K562 (cell line): ENCODE measurements around the gene ZFAND3. TPM values are rescaled to one million over a fixed set of nuclear protein-coding genes. Genes with fewer than 3 reads are reported as not detected.
A peak's percentile ranks its signal among the peaks of the same experiment; 100 is the strongest.

Source experiments
- ATAC-seq: fragments of 200-7000 bp; cut with Tn5 transposase; 3 replicates; pipeline ENCODE4 v1.9.1; 2020; ENCODE audit warnings: moderate library complexity
- BruUV-seq: library from RNA; stranded (reverse); fragments of 400-500 nt; replicated peaks from 2 replicates; lab custom pipeline; 2021; lab: Mats Ljungman, UMichigan
- CTCF ChIA-PET: fragments of 300-600 bp; formaldehyde crosslinking; extraction: SDS; loops from one replicate; lab custom pipeline; 2021; ENCODE audit warnings: low intra/inter-chr PET ratio; lab: Yijun Ruan, JAX
- POLR2A ChIA-PET: fragments of 300-600, 350-650 bp; sonication (Branson Sonifier 250); formaldehyde crosslinking; extraction: SDS; loops from one replicate; lab custom pipeline; 2021; ENCODE audit warnings: antibody characterized with exemption, inconsistent platforms; lab: Yijun Ruan, JAX
- DNase-seq, 4 experiments: peaks; one replicate each; pipeline versions ENCODE4 v3.0.0 to v3.0.0-alpha.2; 2011 to 2018; ENCODE audit warnings: low spot score in 3 of 4, mixed read lengths in 3 of 4; ENCODE audit errors: extremely low read depth in 1 of 4
- FAIRE-seq: peaks from 2 replicates; lab custom pipeline; 2011; peaks lifted over from hg19 to GRCh38; lab: Jason Lieb, UNC
- H2AFZ ChIP-seq: 2 replicates; pipeline ENCODE4 v1.6.0; 2011; ENCODE audit warnings: low read depth, low read length, control low read depth, inconsistent platforms
- H3K27ac ChIP-seq: fragments of 200-600 bp; 3 replicates; pipeline ENCODE4 v1.8.0; 2011; ENCODE audit warnings: low read depth, mild to moderate bottlenecking, control low read depth, inconsistent platforms, low read length, moderate library complexity, mixed read lengths; ENCODE audit errors: extremely low read depth
- H3K27me3 ChIP-seq, 2 experiments: fragments of 300-600 bp in 1 of 2; 2 replicates in 1 of 2; 3 replicates in 1 of 2; pipeline versions ENCODE4 v1.6.0 to v1.8.0; 2011; ENCODE audit warnings: inconsistent platforms in 2 of 2, low read length in 2 of 2, mild to moderate bottlenecking in 1 of 2, mixed read lengths in 1 of 2, moderate library complexity in 1 of 2; ENCODE audit not compliant: control insufficient read depth in 2 of 2, insufficient read depth in 2 of 2
- H3K36me3 ChIP-seq: fragments of 300-600 bp; 3 replicates; pipeline ENCODE4 v1.8.0; 2011; ENCODE audit warnings: mild to moderate bottlenecking, low read length, inconsistent platforms; ENCODE audit not compliant: control insufficient read depth, insufficient read depth
- H3K4me1 ChIP-seq, 2 experiments: fragments of 200-600 bp in 1 of 2; replicated peaks in 1 of 2; 2 replicates in 1 of 2; 3 replicates in 1 of 2; pipeline versions ENCODE4 v1.5.1 to v1.8.0; 2011; ENCODE audit warnings: inconsistent platforms in 2 of 2, low read length in 2 of 2, mild to moderate bottlenecking in 1 of 2, mixed read lengths in 1 of 2, moderate library complexity in 1 of 2; ENCODE audit not compliant: control insufficient read depth in 2 of 2, insufficient read depth in 2 of 2
- H3K4me2 ChIP-seq: 2 replicates; pipeline ENCODE4 v1.6.1; 2011; ENCODE audit warnings: low read length, control low read depth, inconsistent platforms, mixed read lengths; ENCODE audit not compliant: insufficient read depth
- H3K4me3 ChIP-seq: fragments of 200-600 bp; sonication (generic), shearing (Covaris generic); 2 replicates; pipeline ENCODE4 v1.5.1; 2016; ENCODE audit warnings: control low read depth, inconsistent platforms
- H3K79me2 ChIP-seq: fragments of 200-600 bp; 3 replicates; pipeline ENCODE4 v1.8.0; 2011; ENCODE audit warnings: low read length, inconsistent platforms; ENCODE audit not compliant: control insufficient read depth, insufficient read depth
- H3K9ac ChIP-seq, 2 experiments: 2 replicates each; pipeline versions ENCODE4 v1.6.0 to v1.6.1; 2011; ENCODE audit warnings: low read depth in 2 of 2, low read length in 2 of 2, control low read depth in 1 of 2, inconsistent platforms in 1 of 2, mild to moderate bottlenecking in 1 of 2, mixed read lengths in 1 of 2; ENCODE audit not compliant: insufficient read depth in 1 of 2
- H3K9me1 ChIP-seq: one replicate; pipeline ENCODE4 v1.6.0; 2011; ENCODE audit warnings: inconsistent platforms, mild to moderate bottlenecking, low read length, moderate library complexity; ENCODE audit not compliant: control insufficient read depth, insufficient read depth
- H3K9me3 ChIP-seq: replicated peaks from 2 replicates; pipeline ENCODE4 v1.5.1; 2011; ENCODE audit warnings: low read depth, low read length, inconsistent platforms; ENCODE audit not compliant: control insufficient read depth, insufficient read depth
- H4K20me1 ChIP-seq: replicated peaks from 2 replicates; pipeline ENCODE4 v1.6.1; 2011; ENCODE audit warnings: low read length, inconsistent platforms, mixed read lengths; ENCODE audit not compliant: control insufficient read depth, insufficient read depth
- BCOR ChIP-seq: fragments of 450-650 bp; IDR thresholded peaks from 2 replicates; pipeline ENCODE4 v1.6.1; 2016
- HMGN3 ChIP-seq: IDR thresholded peaks from 2 replicates; pipeline ENCODE4 v1.6.1; 2011; ENCODE audit warnings: borderline replicate concordance, low read depth, mild to moderate bottlenecking, mixed read lengths, low read length; ENCODE audit not compliant: insufficient read length; ENCODE audit errors: extremely low read depth
- KLF1 ChIP-seq: fragments of 450-650 bp; IDR thresholded peaks from 2 replicates; pipeline ENCODE4 v1.6.1; 2016; ENCODE audit warnings: missing genetic modification characterization, missing compliant biosample characterization
- KLF10 ChIP-seq: fragments of 250-450 bp; sonication (Bioruptor Pico); IDR thresholded peaks from 2 replicates; pipeline ENCODE4 v1.6.1; 2021; ENCODE audit warnings: matching md5 sums
- MAFK ChIP-seq: IDR thresholded peaks from 2 replicates; pipeline ENCODE4 v1.6.1; 2011; ENCODE audit warnings: low read length, improper control_type of control experiment
- MCM5 ChIP-seq: fragments of 450-650 bp; IDR thresholded peaks from 2 replicates; pipeline ENCODE4 v1.6.1; 2016; ENCODE audit warnings: low read depth
- RBM15 ChIP-seq: fragments of 200-400 bp; formaldehyde crosslinking; IDR thresholded peaks from 2 replicates; pipeline ENCODE4 v1.6.1; 2018; ENCODE audit warnings: mild to moderate bottlenecking, low read length, moderate library complexity; ENCODE audit not compliant: insufficient read depth
- RBM25 ChIP-seq: fragments of 200-400 bp; formaldehyde crosslinking; IDR thresholded peaks from 2 replicates; pipeline ENCODE4 v1.6.1; 2018; ENCODE audit warnings: low read length, low read depth, moderate library complexity; ENCODE audit not compliant: severe bottlenecking
- SETDB1 ChIP-seq: IDR thresholded peaks from one replicate; pipeline ENCODE4 v1.6.1; 2012; ENCODE audit warnings: low read length, control low read depth, inconsistent platforms
- ZNF146 ChIP-seq: IDR thresholded peaks from one replicate; pipeline ENCODE4 v1.6.1; 2018; ENCODE audit warnings: missing compliant biosample characterization; ENCODE audit not compliant: unreplicated experiment
- ZNF3 ChIP-seq: fragments of 250-450 bp; sonication (Bioruptor Pico); IDR thresholded peaks from 2 replicates; pipeline ENCODE4 v1.5.0; 2021; ENCODE audit warnings: mild to moderate bottlenecking, moderate library complexity
- WGBS: fragments of 100-300 bp; shearing (Covaris generic); methylation state at CpG from one replicate; pipeline ENCODE4 v1.1.6; 2016; ENCODE audit warnings: low coverage, mixed read lengths; ENCODE audit not compliant: insufficient coverage; ENCODE audit errors: missing lambda C conversion rate; 5-methylcytosine and 5-hydroxymethylcytosine counted together
- in situ Hi-C: fragments of 300-500 bp; cut with MboI; formaldehyde crosslinking; loops from 4 replicates; pipeline ENCODE4 v1.15.0; 2018; ENCODE audit warnings: inconsistent platforms, mixed read lengths
- intact Hi-C: fragments of 100-400 bp; cut with micrococcal nuclease; formaldehyde crosslinking; loops from 2 replicates; pipeline ENCODE4 v1.14.2; 2022
- polyA plus RNA-seq, 8 experiments: library from polyadenylated mRNA; depleted of rRNA in 4 of 8; stranded (reverse) in 5 of 8; unstranded in 3 of 8; fragments of >200 nt; fragmentation: Nextera tagmentation in 2 of 8; fragmentation: Illumina TruSeq in 1 of 8; extraction: Ambion mirVana in 2 of 8; extraction: Trizol in 1 of 8; gene quantifications; 2 replicates each; pipeline versions ENCODE4 v1.2.1 to v1.2.3, GENCODE V29; 2011 to 2014; ENCODE audit warnings: inconsistent platforms in 1 of 8, missing spikeins in 1 of 8
- total RNA-seq, 7 experiments: library from RNA; depleted of rRNA in 6 of 7; stranded (reverse); fragments of >200 nt in 6 of 7; fragmentation: Illumina TruSeq in 2 of 7; extraction: Trizol in 2 of 7; gene quantifications; 2 replicates each; pipeline versions ENCODE4 v1.2.1 to v1.2.3, GENCODE V29; 2011 to 2021; ENCODE audit warnings: low replicate concordance in 1 of 7
- TF ChIP-seq, protein P1 (sequence below), 2 experiments: fragments of 450-650 bp in 1 of 2; IDR thresholded peaks; 2 replicates each; pipeline ENCODE4 v1.6.1; 2011 to 2017; ENCODE audit warnings: low read depth in 2 of 2, antibody characterized with exemption in 1 of 2, borderline replicate concordance in 1 of 2, low read length in 1 of 2, mild to moderate bottlenecking in 1 of 2, mixed read lengths in 1 of 2; ENCODE audit not compliant: control insufficient read depth in 1 of 2

Gene ZFAND3
- total and polyA plus RNA-seq, 9 of the 15 experiments (the other 6 are each of a cell fraction or from before 2014, with no cell fraction given), result 0.81 to 26.6 (median 11.8) TPM

DNA sequence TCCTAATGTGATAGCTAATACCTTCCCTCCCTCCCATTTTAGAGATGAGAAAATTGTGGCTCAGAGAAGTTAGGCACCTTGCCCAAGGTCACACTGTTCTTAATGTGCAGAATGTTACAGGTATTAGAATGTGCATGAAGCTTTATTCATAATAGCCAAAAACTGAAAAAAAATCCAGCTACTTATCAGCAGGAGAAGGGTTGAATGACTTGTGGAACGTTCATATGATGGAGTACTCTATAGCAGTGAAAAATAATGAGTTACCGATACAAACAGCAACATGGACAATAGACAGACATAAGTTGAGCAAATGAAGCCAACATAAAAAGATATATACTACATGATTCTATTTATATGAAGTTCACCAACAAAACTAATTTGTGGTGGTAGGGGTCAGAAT lies 37.7 kb upstream of the ZFAND3 start:
- ChIA-PET CTCF (no interaction called here), POLR2A (interaction anchor here (0.7 to 1.0 kb wide), 3 partner anchors 25 to 66 kb away, joined by 3 to 4 read pairs (median 3); no protein-coding TSS in a partner anchor)
- no peak for ATAC-seq
- WGBS, result 2% methylated on average over 2 of the region's 2 CpGs
- Histone ChIP-seq H3K27me3 (peaks cover 37 to 87% of the 10 kb centered on the region in 2 experiments), H4K20me1 (peaks cover 4% of the 10 kb centered on the region), H3K9ac (no peak overlapping the region), H3K4me2 (no peak overlapping the region), H3K36me3 (no peaks in the 10 kb centered on the region), H3K9me1 (no peaks in the 10 kb centered on the region), H3K4me3 (no peak overlapping the region), H3K79me2 (no peaks in the 10 kb centered on the region), H3K27ac (no peak overlapping the region), H3K4me1 (peaks cover under 1 to 13% of the 10 kb centered on the region in 2 experiments; a peak in 2 of 5 replicates), H3K9me3 (no peaks in the 10 kb centered on the region), H2AFZ (no peak overlapping the region)
- no peak for DNase-seq
- intact Hi-C loops, result no loop called here
- in situ Hi-C loops, result no loop called here
- no TSS peak for BruUV-seq
- no peak for TF ChIP-seq MCM5
- no peak for TF ChIP-seq KLF10 (CRISPR knock-in tag)
- peak; percentile 4 for TF ChIP-seq RBM25
- no peak for TF ChIP-seq HMGN3
- no peak for TF ChIP-seq RBM15
- 0 out of 2 replicates have a peak, but pooled peaks have one; percentile 16 for TF ChIP-seq BCOR
- no peak for TF ChIP-seq SETDB1
- peak; percentile 57; the same call in 1 of the 2 replicates for TF ChIP-seq ZNF3 (CRISPR knock-in tag)
- no peak for TF ChIP-seq MAFK
- TF ChIP-seq KLF1, result no peak
- TF ChIP-seq, protein P1, sequence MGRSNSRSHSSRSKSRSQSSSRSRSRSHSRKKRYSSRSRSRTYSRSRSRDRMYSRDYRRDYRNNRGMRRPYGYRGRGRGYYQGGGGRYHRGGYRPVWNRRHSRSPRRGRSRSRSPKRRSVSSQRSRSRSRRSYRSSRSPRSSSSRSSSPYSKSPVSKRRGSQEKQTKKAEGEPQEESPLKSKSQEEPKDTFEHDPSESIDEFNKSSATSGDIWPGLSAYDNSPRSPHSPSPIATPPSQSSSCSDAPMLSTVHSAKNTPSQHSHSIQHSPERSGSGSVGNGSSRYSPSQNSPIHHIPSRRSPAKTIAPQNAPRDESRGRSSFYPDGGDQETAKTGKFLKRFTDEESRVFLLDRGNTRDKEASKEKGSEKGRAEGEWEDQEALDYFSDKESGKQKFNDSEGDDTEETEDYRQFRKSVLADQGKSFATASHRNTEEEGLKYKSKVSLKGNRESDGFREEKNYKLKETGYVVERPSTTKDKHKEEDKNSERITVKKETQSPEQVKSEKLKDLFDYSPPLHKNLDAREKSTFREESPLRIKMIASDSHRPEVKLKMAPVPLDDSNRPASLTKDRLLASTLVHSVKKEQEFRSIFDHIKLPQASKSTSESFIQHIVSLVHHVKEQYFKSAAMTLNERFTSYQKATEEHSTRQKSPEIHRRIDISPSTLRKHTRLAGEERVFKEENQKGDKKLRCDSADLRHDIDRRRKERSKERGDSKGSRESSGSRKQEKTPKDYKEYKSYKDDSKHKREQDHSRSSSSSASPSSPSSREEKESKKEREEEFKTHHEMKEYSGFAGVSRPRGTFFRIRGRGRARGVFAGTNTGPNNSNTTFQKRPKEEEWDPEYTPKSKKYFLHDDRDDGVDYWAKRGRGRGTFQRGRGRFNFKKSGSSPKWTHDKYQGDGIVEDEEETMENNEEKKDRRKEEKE (IDR thresholded peaks at IDR 0.05; ENCODE audit: borderline replicate concordance in 1 of 2, control insufficient read depth in 1 of 2, low read depth in 2 of 2, low read length in 1 of 2), result no peak
- peak; percentile 75 for TF ChIP-seq ZNF146 (CRISPR knock-in tag)
- no peak for FAIRE-seq
